NCI-H1105 (cell line): ENCODE measurements around the gene TMC7.
A peak's percentile ranks its signal among the peaks of the same experiment; 100 is the strongest.
"Not testable (repeated sequence)": the region's sequence is repeated elsewhere in the genome, so short reads cannot be mapped to it uniquely, and the experiment has no call there.

Experiments
- DNase-seq: peaks from one replicate; lab custom pipeline; 2025; lab: John Stamatoyannopoulos, UW

TMC7 gene

DNA sequence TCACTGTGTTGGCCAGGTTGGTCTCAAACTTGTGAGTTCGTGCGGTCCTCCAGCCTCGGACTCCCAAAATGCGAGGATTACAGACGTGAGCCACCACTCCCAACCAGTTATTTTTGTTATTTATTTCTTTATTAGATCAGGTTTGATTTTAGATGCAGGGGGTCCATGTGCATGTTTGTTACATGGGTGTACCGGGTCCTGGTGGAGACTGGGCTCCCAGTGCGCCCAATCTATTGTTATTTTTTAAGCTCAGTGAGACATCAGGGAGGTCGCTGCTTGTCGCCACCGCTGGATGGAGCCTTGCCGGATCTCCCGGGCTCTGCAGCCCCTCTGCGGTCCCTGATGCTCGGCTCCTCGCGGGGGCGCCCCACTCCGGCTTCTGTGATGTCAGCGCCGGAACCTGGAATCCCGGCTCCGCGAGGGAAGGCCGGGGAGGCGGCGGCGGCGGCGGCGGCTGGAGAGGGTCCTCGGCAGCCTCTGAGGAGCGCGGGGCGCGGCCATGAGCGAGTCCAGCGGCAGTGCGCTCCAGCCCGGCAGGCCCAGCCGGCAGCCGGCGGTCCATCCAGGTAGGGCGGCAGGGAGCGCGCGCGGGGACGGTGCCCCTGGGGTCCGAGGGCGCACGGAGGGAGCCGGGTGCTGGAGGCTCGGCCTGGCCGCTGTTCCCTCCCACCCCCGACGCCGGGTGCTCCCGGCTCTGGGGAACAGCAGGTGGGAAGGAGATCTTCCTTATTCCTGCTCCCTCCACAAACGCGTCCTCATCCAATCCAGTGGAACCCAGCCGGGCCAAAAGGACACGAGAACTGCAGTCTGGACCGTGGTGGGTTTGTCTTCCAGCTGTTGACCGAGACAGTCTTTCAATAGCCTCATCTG is at the start of gene TMC7:
TSS of gene TMC7 (plus strand) at position 370 of the 870 bp plus-strand sequence. CDS start at position 500, 130 bp downstream.
- peak; percentile 63 for DNase-seq

DNA sequence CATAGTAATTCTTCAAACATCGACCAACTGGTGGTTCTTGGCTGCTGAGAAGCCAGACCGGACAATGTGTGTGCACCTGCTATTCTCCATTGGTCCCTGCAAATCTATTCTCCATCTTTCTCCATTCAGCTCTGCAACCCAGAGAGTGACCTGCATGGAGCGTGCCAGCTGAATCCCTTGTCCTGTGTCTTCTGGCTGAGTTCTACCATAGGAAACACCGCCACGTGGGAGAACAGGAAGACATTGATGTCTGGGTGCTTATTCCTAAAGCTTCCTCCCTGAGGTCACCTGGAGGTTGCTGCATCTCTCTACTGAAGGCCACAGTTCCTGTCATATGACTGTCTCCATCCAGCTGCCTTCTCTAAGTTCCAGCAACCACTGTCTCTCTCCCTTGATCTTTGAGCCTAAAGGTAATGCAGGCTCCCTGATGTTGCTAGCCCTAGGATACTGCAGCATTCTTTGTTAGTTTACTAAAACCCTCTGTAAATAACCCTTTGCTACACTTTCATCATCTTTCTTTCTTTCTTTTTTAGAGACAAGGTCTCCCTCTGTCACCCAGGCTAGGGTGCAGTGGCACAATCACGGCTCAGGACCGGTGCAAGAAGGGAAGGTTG is 46.9 kb upstream of the TMC7 start:
- DNase-seq = no peak

- no peak for DNase-seq
These were observed 46.3 kb upstream of the TMC7 start for GRCh38 chr16:18937390-18937789.

DNA sequence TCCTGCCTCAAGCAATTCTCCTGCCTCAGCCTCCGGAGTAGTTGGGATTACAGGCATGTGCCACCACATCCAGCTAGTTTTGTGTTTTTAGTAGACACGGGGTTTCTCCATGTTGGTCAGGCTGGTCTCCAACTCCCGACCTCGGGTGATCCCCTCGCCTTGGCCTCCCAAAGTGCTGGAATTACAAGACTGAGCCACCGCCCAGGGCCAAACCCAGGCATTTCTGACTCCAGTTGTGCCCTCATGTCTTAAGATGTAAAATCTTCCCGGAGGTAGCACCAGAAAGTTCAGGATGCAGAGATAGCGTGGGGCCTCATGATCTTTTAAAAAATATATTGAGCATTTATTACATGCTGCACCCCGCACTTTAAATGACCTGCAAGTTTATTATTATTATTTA is 44.7 kb upstream of the TMC7 start:
- DNase-seq = no peak

DNA sequence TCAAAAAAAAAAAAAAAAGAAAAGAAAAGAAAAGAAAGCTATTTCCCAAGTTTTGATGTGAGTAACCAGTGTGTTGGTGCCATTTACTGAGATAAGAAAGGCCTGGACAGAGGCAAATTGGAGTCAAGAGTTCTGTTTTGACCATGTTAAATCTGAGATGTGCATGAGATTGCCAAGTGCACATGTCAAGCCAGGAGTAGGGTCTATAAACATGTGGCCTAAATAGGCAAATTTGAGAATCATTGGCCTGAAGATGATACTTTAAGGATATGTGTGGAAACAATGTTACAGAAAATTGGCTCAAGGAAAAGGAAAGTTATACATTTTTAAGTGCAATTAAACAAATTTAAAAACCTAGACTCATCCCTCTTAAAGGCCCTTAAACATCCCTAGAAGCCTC is 42.3 kb upstream of the TMC7 start:
- DNase-seq = no peak

DNA sequence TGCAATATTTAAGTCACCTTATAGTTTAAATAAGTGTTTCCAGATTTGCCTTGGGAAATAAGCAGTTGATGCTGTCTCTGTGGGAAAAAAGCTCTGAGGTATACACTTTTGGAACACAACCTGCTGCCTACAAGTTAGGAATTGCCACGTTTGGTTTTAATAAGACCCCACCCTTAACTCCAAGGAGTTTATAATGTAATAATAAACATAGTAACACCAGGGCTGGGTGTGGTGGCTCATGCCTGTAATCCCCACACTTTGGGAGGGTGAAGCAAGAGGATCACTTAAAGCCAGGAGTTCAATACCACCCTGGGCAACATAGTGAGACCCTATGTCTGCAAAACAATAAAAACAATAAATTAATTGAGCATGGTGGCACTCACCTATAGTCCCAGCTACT is 41.7 kb upstream of the TMC7 start:
- DNase-seq = no peak

- DNase-seq = no peak
These were observed 40.3 kb upstream of the TMC7 start for GRCh38 chr16:18943414-18943813.

GRCh38 chr16:18945233-18945632 is 38.5 kb upstream of the TMC7 start:
- DNase-seq = no peak

- DNase-seq = no peak
These were observed 35.2 kb upstream of the TMC7 start for GRCh38 chr16:18948372-18949020.

GRCh38 chr16:18950469-18951185 is 33.1 kb upstream of the TMC7 start:
- no peak for DNase-seq

DNA sequence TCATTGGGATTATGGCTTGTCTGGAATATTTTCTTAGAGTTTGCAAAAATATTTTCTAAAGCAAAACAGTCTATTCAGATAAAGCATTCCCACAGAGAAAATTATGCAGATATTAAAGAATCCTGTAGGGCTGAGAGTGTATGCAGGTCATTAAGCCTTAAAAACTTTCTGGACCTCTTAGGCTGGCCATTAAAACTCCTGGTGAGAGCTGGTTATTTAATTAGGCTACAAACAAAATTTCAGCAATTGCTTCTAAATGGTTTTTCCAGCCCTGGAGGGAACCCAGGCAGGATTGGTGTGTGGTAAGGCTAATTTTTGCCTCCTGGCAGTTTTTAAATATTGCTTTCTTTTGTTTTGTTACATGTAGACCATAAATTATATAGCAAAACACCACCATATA is 30.2 kb upstream of the TMC7 start:
- DNase-seq = no peak

DNA sequence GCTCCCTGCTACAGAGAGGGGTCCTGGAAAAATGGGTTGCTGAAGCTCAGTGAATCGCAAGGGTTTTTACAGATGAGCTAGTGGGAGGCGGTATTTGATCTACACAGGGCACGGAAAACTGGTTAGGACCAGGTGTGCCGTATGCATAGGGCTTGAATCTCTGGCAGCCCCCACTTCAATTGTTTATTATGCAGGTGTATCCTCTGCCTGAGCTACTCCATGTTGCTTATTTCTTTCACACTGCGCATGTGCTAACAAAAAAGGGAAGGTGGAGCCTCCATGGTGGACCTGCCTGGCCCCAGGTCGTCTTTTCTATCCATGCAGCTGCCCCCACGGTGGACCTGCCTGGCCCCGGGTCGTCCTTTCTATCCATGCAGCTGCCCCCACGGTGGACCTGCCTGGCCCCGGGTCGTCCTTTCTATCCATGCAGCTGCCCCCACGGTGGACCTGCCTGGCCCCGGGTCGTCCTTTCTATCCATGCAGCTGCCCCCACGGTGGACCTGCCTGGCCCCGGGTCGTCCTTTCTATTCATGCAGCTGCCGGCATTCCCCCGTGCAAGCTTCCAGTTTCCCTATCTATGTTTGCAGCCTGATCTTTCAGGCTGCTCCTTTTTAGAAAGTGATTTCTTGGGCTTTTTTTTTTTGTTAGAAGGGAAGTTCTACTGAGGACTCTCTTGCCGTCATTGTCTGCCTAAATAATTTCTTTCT is 27.7 kb upstream of the TMC7 start:
- DNase-seq = not testable (repeated sequence)

GRCh38 chr16:18956658-18957241 is 27.0 kb upstream of the TMC7 start:
- DNase-seq = not testable (repeated sequence)

- DNase-seq = no peak
These were observed 25.1 kb upstream of the TMC7 start for GRCh38 chr16:18958621-18959029.

- no peak for DNase-seq
These were observed 24.7 kb upstream of the TMC7 start for GRCh38 chr16:18959031-18959505.

DNA sequence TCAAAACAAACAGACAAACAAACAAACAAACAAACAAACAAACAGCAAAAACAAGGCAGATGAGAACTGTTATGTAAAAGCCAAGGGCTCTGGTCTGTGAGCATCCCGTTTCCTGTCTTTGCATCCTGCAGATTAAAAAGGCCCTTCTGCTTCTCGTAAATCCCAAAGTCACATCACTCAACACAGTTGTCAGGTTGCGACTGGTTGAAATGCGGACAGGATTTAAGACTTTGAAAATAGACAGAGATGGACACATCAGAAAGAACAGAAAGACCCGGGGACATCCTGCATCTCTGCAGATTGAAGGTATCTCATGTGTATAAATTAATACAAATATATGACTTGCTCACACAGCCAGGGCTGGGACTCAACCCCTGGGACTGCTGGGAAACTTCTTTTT is 18.2 kb upstream of the TMC7 start:
- no peak for DNase-seq

DNA sequence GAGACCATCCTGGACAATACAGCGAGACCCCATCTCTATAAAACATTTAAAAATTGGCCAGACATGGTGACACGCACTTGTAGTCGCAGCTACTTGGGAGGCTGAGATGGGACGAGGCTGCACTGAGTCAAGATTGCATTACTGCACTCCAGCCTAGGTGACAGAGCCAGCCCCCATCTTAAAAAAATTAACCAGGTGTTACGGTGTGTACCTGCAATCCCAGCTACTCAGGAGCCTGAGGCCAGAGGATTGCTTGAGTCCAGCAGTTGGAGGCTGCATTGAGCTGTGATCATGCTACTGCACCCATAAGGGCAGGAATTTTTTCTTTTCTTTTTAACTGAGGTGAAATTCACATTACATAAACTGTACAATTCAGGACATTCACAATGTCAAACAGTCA is 16.9 kb upstream of the TMC7 start:
- no peak for DNase-seq

DNA sequence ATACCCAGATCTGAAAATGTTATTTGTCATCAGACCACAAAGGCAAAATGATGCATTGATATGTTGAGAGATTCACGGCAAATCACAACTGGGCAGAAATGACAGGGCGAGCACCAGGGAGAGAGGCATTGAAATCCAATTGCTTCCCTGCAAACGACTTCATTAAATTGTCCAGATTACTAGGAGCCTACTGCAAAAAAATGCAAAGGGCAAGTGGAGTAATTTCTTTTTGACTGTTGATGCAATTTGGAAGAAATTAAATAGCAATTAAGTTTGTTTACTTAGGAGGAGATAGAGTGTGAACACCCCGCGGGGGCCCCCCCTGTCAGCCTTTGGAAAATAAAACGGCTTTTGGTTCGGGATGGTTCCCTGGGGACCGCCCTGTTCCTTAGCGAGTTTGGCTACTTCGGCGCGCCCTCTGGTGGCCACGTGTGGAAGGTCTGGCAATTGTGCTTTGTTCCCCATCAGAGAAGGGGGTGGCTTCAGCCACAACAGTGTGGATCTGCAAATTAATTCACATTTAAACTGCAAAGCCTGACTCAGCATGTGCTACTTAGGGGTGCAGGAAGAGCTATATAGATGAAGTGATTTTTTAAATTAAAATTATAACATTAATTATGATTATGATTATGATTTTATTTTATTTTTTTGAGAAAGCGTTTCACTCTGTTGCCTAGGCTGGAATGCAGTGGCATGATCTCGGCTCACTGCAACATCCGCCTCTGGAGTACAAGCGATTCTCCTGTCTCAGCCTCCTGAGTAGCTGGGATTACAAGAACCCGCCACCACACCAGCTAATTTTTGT is 14.5 kb upstream of the TMC7 start:
- peak; percentile 69 for DNase-seq

- no peak for DNase-seq
These were observed 13.9 kb upstream of the TMC7 start for GRCh38 chr16:18969855-18970240.

DNA sequence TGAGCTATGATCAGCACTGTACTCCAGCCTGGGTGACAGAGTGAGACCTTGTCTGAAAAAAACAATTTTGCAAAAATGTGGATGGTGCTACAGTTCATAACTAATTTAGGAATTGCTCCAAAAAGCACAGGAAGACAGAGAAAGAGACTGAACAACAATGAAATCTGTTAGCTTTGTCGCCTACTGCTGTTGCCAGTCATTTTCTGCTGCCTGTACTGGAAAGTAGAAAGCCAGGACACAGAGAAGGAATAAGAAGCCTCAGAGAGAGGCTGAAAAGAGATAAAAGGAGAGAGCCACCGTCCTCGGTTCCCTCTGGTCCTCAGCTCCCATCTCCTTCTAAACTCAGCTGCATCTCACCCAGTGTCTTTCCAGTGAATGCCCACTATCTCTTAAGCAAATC is 8.6 kb upstream of the TMC7 start:
- no peak for DNase-seq
